Naive thymus-derived CD4-positive, alpha-beta T cell (primary cell): ENCODE measurements around the gene DLST. TPM values are rescaled to one million over a fixed set of nuclear protein-coding genes. Genes with fewer than 3 reads are reported as not detected.

Source experiments
- ATAC-seq: fragments of 150-1000 bp; cut with Tn5 transposase; 2 replicates; pipeline ENCODE4 v1.10.0; 2021; ENCODE audit warnings: mild to moderate bottlenecking, moderate library complexity
- CTCF ChIA-PET: fragments of 350-600 bp; sonication (Branson Sonifier 250); formaldehyde crosslinking; loops from one replicate; lab custom pipeline; 2021; ENCODE audit warnings: antibody characterized with exemption; lab: Charles Lee
- POLR2A ChIA-PET: fragments of 350-600 bp; sonication (Branson Sonifier 250); formaldehyde crosslinking; loops from one replicate; lab custom pipeline; 2021; ENCODE audit warnings: antibody characterized with exemption, inconsistent platforms; lab: Charles Lee
- DNase-seq, 9 donors: peaks; one replicate each; pipeline versions ENCODE4 v3.0.0 to v3.0.0-alpha.2; 2020 to 2022; ENCODE audit warnings: mixed read lengths in 1 of 9
- H3K27ac ChIP-seq: one replicate; pipeline ENCODE4 v1.7.0; 2013; ENCODE audit warnings: mild to moderate bottlenecking, low read depth, low read length, moderate library complexity
- H3K27me3 ChIP-seq, 2 donors: one replicate each; pipeline ENCODE4 v1.7.0; 2013; ENCODE audit warnings: low read length in 2 of 2, mild to moderate bottlenecking in 2 of 2, moderate library complexity in 2 of 2; ENCODE audit not compliant: control insufficient read depth in 2 of 2, insufficient read depth in 2 of 2
- H3K36me3 ChIP-seq, 3 experiments: 1 replicate in 2 of 3; 2 replicates in 1 of 3; pipeline ENCODE4 v1.7.0; 2013; ENCODE audit warnings: low read length in 3 of 3, mild to moderate bottlenecking in 3 of 3, moderate library complexity in 1 of 3; ENCODE audit not compliant: insufficient read depth in 3 of 3, control insufficient read depth in 2 of 3
- H3K4me1 ChIP-seq, 2 donors: one replicate each; pipeline ENCODE4 v1.7.0; 2013; ENCODE audit warnings: low read length in 2 of 2, mild to moderate bottlenecking in 2 of 2, moderate library complexity in 1 of 2; ENCODE audit not compliant: control insufficient read depth in 2 of 2, insufficient read depth in 2 of 2
- H3K4me3 ChIP-seq: 2 replicates; pipeline ENCODE4 v1.7.0; 2013; ENCODE audit warnings: mild to moderate bottlenecking, low read length
- H3K9me3 ChIP-seq, 3 experiments: 1 replicate in 2 of 3; 2 replicates in 1 of 3; pipeline ENCODE4 v1.7.0; 2013; ENCODE audit warnings: low read length in 3 of 3; ENCODE audit not compliant: control insufficient read depth in 2 of 3
- H3K27ac Mint-ChIP-seq, 9 donors: one replicate each; pipeline ENCODE4 v1.8.0; 2020 to 2022; ENCODE audit warnings: mixed read lengths in 9 of 9, mild to moderate bottlenecking in 8 of 9, moderate library complexity in 5 of 9, inconsistent platforms in 2 of 9
- H3K27me3 Mint-ChIP-seq, 5 donors: one replicate each; pipeline ENCODE4 v1.8.0; 2021 to 2022; ENCODE audit warnings: mixed read lengths in 5 of 5, mild to moderate bottlenecking in 1 of 5
- H3K36me3 Mint-ChIP-seq, 5 donors: one replicate each; pipeline ENCODE4 v1.8.0; 2020 to 2022; ENCODE audit warnings: mixed read lengths in 5 of 5, mild to moderate bottlenecking in 3 of 5, inconsistent platforms in 1 of 5
- H3K4me1 Mint-ChIP-seq, 7 donors: one replicate each; pipeline ENCODE4 v1.8.0; 2020 to 2022; ENCODE audit warnings: mixed read lengths in 7 of 7, mild to moderate bottlenecking in 3 of 7, inconsistent platforms in 1 of 7
- H3K4me3 Mint-ChIP-seq, 10 donors: one replicate each; pipeline ENCODE4 v1.8.0; 2020 to 2022; ENCODE audit warnings: mild to moderate bottlenecking in 10 of 10, mixed read lengths in 10 of 10, moderate library complexity in 6 of 10, inconsistent platforms in 2 of 10
- H3K9me3 Mint-ChIP-seq, 11 donors: one replicate each; pipeline ENCODE4 v1.8.0; 2020 to 2022; ENCODE audit warnings: mixed read lengths in 11 of 11, mild to moderate bottlenecking in 4 of 11, inconsistent platforms in 1 of 11, moderate library complexity in 1 of 11
- intact Hi-C, 2 donors: fragments of 100-400 bp; cut with micrococcal nuclease; formaldehyde crosslinking; loops; one replicate each; pipeline ENCODE4 v1.15.1; 2023
- polyA plus RNA-seq, 2 donors: library from polyadenylated mRNA; unstranded; fragments of 300-500 nt; fragmentation: Illumina TruSeq; gene quantifications; one replicate each; pipeline ENCODE4 v1.2.3, GENCODE V29; 2021
- total RNA-seq, 6 experiments: library from RNA in 5 of 6; stranded (reverse) in 5 of 6; gene quantifications; 1 replicate in 5 of 6; 2 replicates in 1 of 6; pipeline ENCODE4 v1.2.3 and lab custom pipeline; 2021 to 2026

Gene DLST
- total and polyA plus RNA-seq, 7 experiments from 2014 or later, result 8.9 to 132 (median 96.0) TPM

- Mint-ChIP-seq H3K27me3 (no peaks in the 10 kb centered on the region), H3K9me3 (no peaks in the 10 kb centered on the region), H3K4me3 (no peak overlapping the region), H3K27ac (peak overlapping the region in 1 of 9 donors; percentile 14), H3K4me1 (peaks cover 0 to 3% (median 0%) of the 10 kb centered on the region in 7 donors), H3K36me3 (peaks cover 0 to 3% (median 0%) of the 10 kb centered on the region in 5 donors)
- Histone ChIP-seq H3K4me3 (no peak overlapping the region), H3K27ac (no peak overlapping the region), H3K9me3 (no peaks in the 10 kb centered on the region), H3K27me3 (no peaks in the 10 kb centered on the region), H3K36me3 (no peaks in the 10 kb centered on the region), H3K4me1 (no peaks in the 10 kb centered on the region)
- POLR2A ChIA-PET, result no interaction called here
- CTCF ChIA-PET, result no interaction called here
- intact Hi-C loops, result no loop called here
- ATAC-seq, result no peak
- no peak for DNase-seq
Observed at GRCh38 chr14:74913393-74913910, 31.7 kb downstream of the DLST start.

- Histone ChIP-seq H3K4me3 (no peak overlapping the region), H3K27ac (no peak overlapping the region), H3K9me3 (no peaks in the 10 kb centered on the region), H3K4me1 (no peaks in the 10 kb centered on the region), H3K27me3 (no peaks in the 10 kb centered on the region), H3K36me3 (no peaks in the 10 kb centered on the region)
- ChIA-PET CTCF (interaction anchor here (1.6 to 1.9 kb wide), 2 partner anchors 9 to 54 kb away, joined by 4 to 5 read pairs; no protein-coding TSS in a partner anchor), POLR2A (no interaction called here)
- Mint-ChIP-seq H3K9me3 (no peaks in the 10 kb centered on the region), H3K4me1 (peaks cover 0 to 3% (median 0%) of the 10 kb centered on the region in 7 donors), H3K36me3 (peaks cover 0 to 3% (median 0%) of the 10 kb centered on the region in 5 donors), H3K27ac (no peak overlapping the region), H3K27me3 (no peaks in the 10 kb centered on the region), H3K4me3 (no peak overlapping the region)
- DNase-seq, result no peak
- intact Hi-C loops, result loop anchor here (1.0 kb wide), 2 partner anchors 174 to 389 kb away; no protein-coding TSS in a partner anchor
- no peak for ATAC-seq
Observed at GRCh38 chr14:74913986-74914573, 32.4 kb downstream of the DLST start.

DNA sequence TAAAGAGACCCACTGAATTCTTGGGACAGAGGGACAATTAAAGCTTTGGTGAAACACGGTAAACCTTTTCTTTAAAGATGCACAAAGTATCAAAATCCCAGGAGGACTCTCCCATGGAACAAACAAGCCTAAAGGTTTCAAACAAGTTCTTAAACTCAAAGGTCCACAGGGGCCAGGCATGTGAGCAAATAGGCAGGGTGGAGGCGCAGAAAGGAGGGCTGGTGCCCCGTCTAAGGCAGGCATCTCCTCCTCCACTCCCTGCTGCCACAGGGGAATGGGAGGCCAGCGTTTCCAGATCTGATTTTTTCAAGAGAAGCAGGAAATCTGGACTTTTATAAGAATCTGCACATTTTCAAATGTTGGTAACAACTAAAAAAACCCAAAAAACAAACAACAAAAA lies 33.7 kb downstream of the DLST start:
- H3K36me3 ChIP-seq, result no peaks in the 10 kb centered on the region
- no peak for ATAC-seq
- CTCF ChIA-PET, result interaction anchor here (1.6 to 1.9 kb wide), 2 partner anchors 10 to 55 kb away, joined by 4 to 5 read pairs; no protein-coding TSS in a partner anchor
- intact Hi-C loops, result no loop called here
- H3K4me1 ChIP-seq, result no peaks in the 10 kb centered on the region
- Mint-ChIP-seq H3K36me3 (peaks cover 0 to 3% (median 0%) of the 10 kb centered on the region in 5 donors), H3K9me3 (no peaks in the 10 kb centered on the region), H3K4me3 (no peak overlapping the region), H3K4me1 (peaks cover 0 to 3% (median 0%) of the 10 kb centered on the region in 7 donors), H3K27me3 (no peaks in the 10 kb centered on the region), H3K27ac (no peak overlapping the region)
- H3K27ac ChIP-seq, result no peak overlapping the region
- H3K9me3 ChIP-seq, result no peaks in the 10 kb centered on the region
- POLR2A ChIA-PET, result no interaction called here
- no peaks in the 10 kb centered on the region for H3K27me3 ChIP-seq
- DNase-seq, result no peak
- no peak overlapping the region for H3K4me3 ChIP-seq

DNA sequence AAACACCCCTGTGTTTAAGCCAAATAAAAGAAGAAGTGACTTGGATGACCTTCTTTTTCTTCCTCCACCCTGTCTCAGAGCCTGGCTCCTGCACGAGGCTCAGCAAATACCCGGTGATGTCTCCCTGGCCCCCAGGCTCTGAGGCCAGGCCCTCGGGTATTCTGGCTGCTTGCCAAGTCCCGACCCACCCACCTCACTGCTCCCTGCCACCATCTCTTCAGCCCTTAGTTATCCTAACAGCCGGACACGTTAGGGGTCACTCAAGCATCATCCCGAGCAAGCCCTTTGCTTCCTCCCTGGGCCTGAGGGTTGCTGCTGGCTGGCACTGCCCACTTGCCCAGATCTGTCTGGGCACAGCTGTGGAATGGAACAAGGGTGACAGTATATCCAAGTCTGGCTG lies 34.1 kb downstream of the DLST start:
- H3K27ac Mint-ChIP-seq, result peak overlapping the region in 2 of 9 donors; percentile 7 to 41
- intact Hi-C loops, result no loop called here
- H3K27me3 Mint-ChIP-seq, result no peaks in the 10 kb centered on the region
- ChIA-PET POLR2A (no interaction called here), CTCF (interaction anchor here (1.6 to 1.9 kb wide), 2 partner anchors 10 to 55 kb away, joined by 4 to 5 read pairs; no protein-coding TSS in a partner anchor)
- H3K36me3 Mint-ChIP-seq, result peaks cover 0 to 3% (median 0%) of the 10 kb centered on the region in 5 donors
- DNase-seq (no peak), ATAC-seq (no peak)
- H3K4me3 Mint-ChIP-seq, result no peak overlapping the region
- Histone ChIP-seq H3K4me1 (no peaks in the 10 kb centered on the region), H3K27ac (no peak overlapping the region), H3K4me3 (no peak overlapping the region), H3K27me3 (no peaks in the 10 kb centered on the region), H3K9me3 (no peaks in the 10 kb centered on the region), H3K36me3 (no peaks in the 10 kb centered on the region)
- no peaks in the 10 kb centered on the region for H3K9me3 Mint-ChIP-seq
- peaks cover 0 to 3% (median 0%) of the 10 kb centered on the region in 7 donors for H3K4me1 Mint-ChIP-seq

DNA sequence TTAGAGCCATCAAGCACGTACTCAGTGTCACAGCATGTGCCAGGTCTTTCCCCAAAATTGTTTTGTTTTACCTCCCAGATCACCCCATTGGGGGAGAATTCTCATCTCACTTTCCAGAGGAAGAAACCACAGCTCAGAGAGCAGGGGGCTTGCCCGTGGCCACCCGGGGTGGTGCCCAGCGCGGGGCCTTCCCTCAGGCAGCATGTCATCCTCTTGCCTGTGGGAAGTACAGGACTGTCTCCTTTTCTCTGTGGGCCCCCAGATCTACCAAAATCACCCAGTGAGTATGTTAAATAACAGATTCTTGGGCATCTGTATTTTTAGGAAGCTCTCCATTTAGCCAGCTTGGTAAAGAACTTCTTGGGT lies 35.4 kb downstream of the DLST start:
- DNase-seq, result no peak
- Mint-ChIP-seq H3K4me3 (no peak overlapping the region), H3K36me3 (peaks cover 0 to 3% (median 0%) of the 10 kb centered on the region in 5 donors), H3K27ac (no peak overlapping the region), H3K9me3 (no peaks in the 10 kb centered on the region), H3K27me3 (no peaks in the 10 kb centered on the region), H3K4me1 (peaks cover 0 to 3% (median 1%) of the 10 kb centered on the region in 7 donors)
- no peak for ATAC-seq
- POLR2A ChIA-PET, result no interaction called here
- H3K9me3 ChIP-seq, result no peaks in the 10 kb centered on the region
- no peak overlapping the region for H3K27ac ChIP-seq
- no peak overlapping the region for H3K4me3 ChIP-seq
- CTCF ChIA-PET, result interaction anchor here (0.6 kb wide), 1 partner anchor 11 kb away, joined by 3 read pairs; no protein-coding TSS in a partner anchor
- H3K27me3 ChIP-seq, result no peaks in the 10 kb centered on the region
- no peaks in the 10 kb centered on the region for H3K4me1 ChIP-seq
- no peaks in the 10 kb centered on the region for H3K36me3 ChIP-seq
- intact Hi-C loops, result no loop called here

GRCh38 chr14:74917646-74918081 lies 35.9 kb downstream of the DLST start:
- POLR2A ChIA-PET, result no interaction called here
- no peak for ATAC-seq

More at GRCh38 chr14:74917646-74918081, 35.9 kb downstream of the DLST start:
- Mint-ChIP-seq H3K36me3 (peaks cover 0 to 3% (median 0%) of the 10 kb centered on the region in 5 donors), H3K9me3 (no peaks in the 10 kb centered on the region), H3K27ac (no peak overlapping the region), H3K4me3 (no peak overlapping the region), H3K27me3 (no peaks in the 10 kb centered on the region), H3K4me1 (peaks cover 0 to 8% (median 5%) of the 10 kb centered on the region in 7 donors)
- intact Hi-C loops, result no loop called here
- no peaks in the 10 kb centered on the region for H3K36me3 ChIP-seq
- H3K9me3 ChIP-seq, result no peaks in the 10 kb centered on the region
- CTCF ChIA-PET, result no interaction called here
- H3K27me3 ChIP-seq, result no peaks in the 10 kb centered on the region
- no peak for DNase-seq
- H3K4me3 ChIP-seq, result no peak overlapping the region
- no peak overlapping the region for H3K27ac ChIP-seq
- no peaks in the 10 kb centered on the region for H3K4me1 ChIP-seq
